COLO668 (cell line): ENCODE measurements around the gene VPS37B.

ENCODE experiments used
- DNase-seq: peaks from one replicate; lab custom pipeline; 2025; ENCODE audit not compliant: unreplicated experiment; lab: John Stamatoyannopoulos, UW

The VPS37B gene

DNA sequence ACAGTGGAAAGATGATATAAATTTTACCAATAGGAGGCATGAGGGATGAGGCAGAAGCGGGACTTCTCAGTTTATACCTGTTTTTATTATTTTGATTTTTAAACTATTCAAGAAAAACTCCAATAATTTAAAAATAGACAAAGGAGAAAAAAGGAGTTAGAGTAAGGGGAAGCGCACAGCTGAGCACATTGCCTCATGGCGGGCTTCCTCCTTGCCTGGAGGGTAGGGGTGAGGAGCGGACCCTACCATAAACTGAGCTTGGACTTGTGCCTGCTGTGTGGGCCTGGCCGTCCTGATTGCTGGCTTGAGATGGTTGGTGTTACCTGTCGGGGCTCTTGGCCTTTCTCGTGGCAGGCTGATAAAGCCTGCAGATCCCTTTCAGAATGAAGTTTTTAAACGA, 75.8 kb downstream of the VPS37B start:
- no peak for DNase-seq

DNA sequence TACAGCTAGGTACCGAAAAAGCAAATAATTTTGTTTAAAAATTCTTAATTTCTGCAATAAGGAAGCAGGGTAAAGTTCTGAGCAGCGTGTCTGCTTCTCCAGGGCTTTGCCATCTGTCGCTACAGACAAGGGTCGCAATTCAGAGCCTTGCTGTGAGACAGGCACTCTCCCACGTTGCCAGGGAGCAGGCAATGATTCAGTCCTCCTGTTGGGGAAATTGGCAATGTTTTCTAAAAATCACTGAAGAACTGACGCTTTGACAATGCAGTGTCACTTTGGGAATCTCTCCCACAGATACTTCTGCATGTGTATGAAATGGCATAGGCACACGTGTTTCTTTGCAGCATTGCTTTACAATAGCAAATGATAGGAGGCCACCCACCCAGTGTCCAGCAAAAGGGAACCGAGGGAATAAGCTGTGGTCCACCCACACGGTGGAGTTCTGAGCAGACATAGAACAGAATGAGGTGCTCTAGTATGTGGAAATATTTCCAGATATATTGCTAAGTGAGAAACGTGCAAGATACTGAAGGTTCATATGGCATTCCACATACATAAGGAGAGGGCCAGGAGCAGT, 76.6 kb downstream of the VPS37B start:
- no peak for DNase-seq
